ENCODE measurements around the gene IL15.
"Not testable (repeated sequence)": the region's sequence is repeated elsewhere in the genome, so short reads cannot be mapped to it uniquely, and the experiment has no call there.

The IL15 gene

DNA sequence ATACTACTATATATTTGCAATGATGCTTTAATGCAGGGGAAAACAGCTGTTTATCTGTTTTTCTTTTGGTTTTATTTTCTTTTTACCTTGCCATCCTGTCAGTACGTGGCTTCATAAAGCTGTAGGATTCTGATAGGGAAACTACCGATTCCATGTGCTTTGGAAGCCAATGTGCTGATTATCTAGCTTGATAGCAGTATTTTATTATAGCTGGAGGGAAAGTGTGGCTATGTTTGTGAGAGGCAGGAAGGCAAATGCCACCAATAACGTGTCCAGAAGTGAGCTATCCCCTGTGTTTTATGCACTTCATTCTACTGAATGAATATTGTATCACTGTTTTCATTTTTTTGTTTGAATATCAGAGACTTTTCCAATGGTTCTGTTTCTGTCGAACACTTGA lies 43.7 kb downstream of the IL15 start:
- Histone ChIP-seq H3K4me1 (ENCODE audit: control extremely low read depth in 1 of 4, control insufficient read depth in 4 of 4, insufficient read depth in 4 of 4, low read length in 3 of 4) (peaks cover 0 to 6% (median 2%) of the 10 kb centered on the region in 4 experiments), H3K27ac (ENCODE audit: insufficient read depth in 1 of 2, low read depth in 1 of 2, low read length in 2 of 2, poor library complexity in 1 of 2, severe bottlenecking in 2 of 2) (no peak overlapping the region), H3K36me3 (ENCODE audit: control insufficient read depth in 4 of 4, insufficient read depth in 4 of 4, low read length in 3 of 4) (no peaks in the 10 kb centered on the region), H3K4me3 (ENCODE audit: control insufficient read depth in 1 of 7, extremely low read depth in 1 of 7, insufficient read depth in 4 of 7, low read depth in 2 of 7, low read length in 6 of 7) (no peak overlapping the region), H3K9me3 (ENCODE audit: control extremely low read depth in 1 of 5, control insufficient read depth in 4 of 5, insufficient read depth in 2 of 5, low read depth in 1 of 5, low read length in 4 of 5) (no peaks in the 10 kb centered on the region), H3K27me3 (replicated peaks in 2 of 5; ENCODE audit: control insufficient read depth in 4 of 5, insufficient read depth in 5 of 5, low read length in 4 of 5) (no peaks in the 10 kb centered on the region)
- peak in 2 of 3 donors; percentile 18 to 27 for DNase-seq
- CTCF ChIA-PET = interaction anchor here (0.7 kb wide), 1 partner anchor 617 kb away, joined by 3 read pairs; no protein-coding TSS in a partner anchor
- 54% methylated on average over 2 of the region's 4 CpGs for WGBS (ENCODE audit: insufficient coverage)
- POLR2A ChIA-PET = no interaction called here

DNA sequence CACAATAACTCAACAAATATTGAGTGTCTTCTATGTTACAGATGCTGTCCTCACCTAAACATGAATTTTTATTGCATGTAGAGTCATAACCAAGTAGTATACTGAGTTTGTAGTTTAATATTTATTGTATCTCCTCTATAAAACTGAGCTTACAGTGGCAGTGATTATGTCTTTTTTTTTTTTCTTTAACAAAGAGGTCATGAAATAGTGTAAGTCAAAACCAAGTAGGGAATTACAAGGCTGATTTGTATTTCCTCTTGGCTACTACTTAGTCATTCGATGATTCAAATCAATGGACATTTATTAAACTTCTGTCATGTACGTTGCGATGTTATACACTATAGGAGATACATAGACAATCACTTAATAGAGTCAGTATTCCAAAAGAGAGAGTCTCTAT lies 48.4 kb downstream of the IL15 start:
- DNase-seq = no peak
- CTCF ChIA-PET = no interaction called here
- POLR2A ChIA-PET = interaction anchor here (0.6 kb wide), 1 partner anchor 80 kb away, joined by 5 read pairs; no protein-coding TSS in a partner anchor

GRCh38 chr4:141686146-141686775 lies 49.9 kb downstream of the IL15 start:
- Histone ChIP-seq H3K4me3 (ENCODE audit: control insufficient read depth in 1 of 7, extremely low read depth in 1 of 7, insufficient read depth in 4 of 7, low read depth in 2 of 7, low read length in 6 of 7) (no peak overlapping the region), H3K27me3 (replicated peaks in 2 of 5; ENCODE audit: control insufficient read depth in 4 of 5, insufficient read depth in 5 of 5, low read length in 4 of 5) (no peaks in the 10 kb centered on the region), H3K36me3 (ENCODE audit: control insufficient read depth in 4 of 4, insufficient read depth in 4 of 4, low read length in 3 of 4) (no peaks in the 10 kb centered on the region), H3K9me3 (ENCODE audit: control extremely low read depth in 1 of 5, control insufficient read depth in 4 of 5, insufficient read depth in 2 of 5, low read depth in 1 of 5, low read length in 4 of 5) (no peaks in the 10 kb centered on the region), H3K27ac (ENCODE audit: insufficient read depth in 1 of 2, low read depth in 1 of 2, low read length in 2 of 2, poor library complexity in 1 of 2, severe bottlenecking in 2 of 2) (no peak overlapping the region), H3K4me1 (ENCODE audit: control extremely low read depth in 1 of 4, control insufficient read depth in 4 of 4, insufficient read depth in 4 of 4, low read length in 3 of 4) (peaks cover 0 to 4% (median 0%) of the 10 kb centered on the region in 4 experiments)
- DNase-seq = peak in 2 of 3 donors; percentile 60 to 63
- ChIA-PET POLR2A (interaction anchor here (0.7 kb wide), 1 partner anchor 515 kb away, joined by 3 read pairs; no protein-coding TSS in a partner anchor), CTCF (no interaction called here)
- WGBS (ENCODE audit: insufficient coverage) = 92% methylated on average over 5 of the region's 8 CpGs

More for the DNA sequence above, 48.4 kb downstream of the IL15 start:
- Histone ChIP-seq H3K27ac (ENCODE audit: insufficient read depth in 1 of 2, low read depth in 1 of 2, low read length in 2 of 2, poor library complexity in 1 of 2, severe bottlenecking in 2 of 2) (no peak overlapping the region), H3K4me3 (ENCODE audit: control insufficient read depth in 1 of 7, extremely low read depth in 1 of 7, insufficient read depth in 4 of 7, low read depth in 2 of 7, low read length in 6 of 7) (no peak overlapping the region), H3K4me1 (ENCODE audit: control extremely low read depth in 1 of 4, control insufficient read depth in 4 of 4, insufficient read depth in 4 of 4, low read length in 3 of 4) (peaks cover 0 to 9% (median 2%) of the 10 kb centered on the region in 4 experiments), H3K9me3 (ENCODE audit: control extremely low read depth in 1 of 5, control insufficient read depth in 4 of 5, insufficient read depth in 2 of 5, low read depth in 1 of 5, low read length in 4 of 5) (no peaks in the 10 kb centered on the region), H3K36me3 (ENCODE audit: control insufficient read depth in 4 of 4, insufficient read depth in 4 of 4, low read length in 3 of 4) (no peaks in the 10 kb centered on the region), H3K27me3 (replicated peaks in 2 of 5; ENCODE audit: control insufficient read depth in 4 of 5, insufficient read depth in 5 of 5, low read length in 4 of 5) (no peaks in the 10 kb centered on the region)
- no CpG with 5 or more reads among the region's 3 CpGs for WGBS (ENCODE audit: insufficient coverage)

- CTCF ChIA-PET = interaction anchor here (0.8 kb wide), 1 partner anchor 9 kb away, joined by 3 read pairs; no protein-coding TSS in a partner anchor
- Histone ChIP-seq H3K4me1 (ENCODE audit: control extremely low read depth in 1 of 4, control insufficient read depth in 4 of 4, insufficient read depth in 4 of 4, low read length in 3 of 4) (peaks cover 0 to 3% (median 0%) of the 10 kb centered on the region in 4 experiments), H3K9me3 (ENCODE audit: control extremely low read depth in 1 of 5, control insufficient read depth in 4 of 5, insufficient read depth in 2 of 5, low read depth in 1 of 5, low read length in 4 of 5) (no peaks in the 10 kb centered on the region), H3K27ac (ENCODE audit: insufficient read depth in 1 of 2, low read depth in 1 of 2, low read length in 2 of 2, poor library complexity in 1 of 2, severe bottlenecking in 2 of 2) (no peak overlapping the region), H3K36me3 (ENCODE audit: control insufficient read depth in 4 of 4, insufficient read depth in 4 of 4, low read length in 3 of 4) (no peaks in the 10 kb centered on the region), H3K4me3 (ENCODE audit: control insufficient read depth in 1 of 7, extremely low read depth in 1 of 7, insufficient read depth in 4 of 7, low read depth in 2 of 7, low read length in 6 of 7) (no peak overlapping the region), H3K27me3 (replicated peaks in 2 of 5; ENCODE audit: control insufficient read depth in 4 of 5, insufficient read depth in 5 of 5, low read length in 4 of 5) (no peaks in the 10 kb centered on the region)
- POLR2A ChIA-PET = no interaction called here
- DNase-seq = no peak
Measured at GRCh38 chr4:141686879-141687278, 50.5 kb downstream of the IL15 start.

- POLR2A ChIA-PET; H3K27ac ChIP-seq (ENCODE audit: insufficient read depth in 1 of 2, low read depth in 1 of 2, low read length in 2 of 2, poor library complexity in 1 of 2, severe bottlenecking in 2 of 2); CTCF ChIA-PET; H3K27me3 ChIP-seq (replicated peaks in 2 of 5; ENCODE audit: control insufficient read depth in 4 of 5, insufficient read depth in 5 of 5, low read length in 4 of 5); H3K4me3 ChIP-seq (ENCODE audit: control insufficient read depth in 1 of 7, extremely low read depth in 1 of 7, insufficient read depth in 4 of 7, low read depth in 2 of 7, low read length in 6 of 7); H3K36me3 ChIP-seq (ENCODE audit: control insufficient read depth in 4 of 4, insufficient read depth in 4 of 4, low read length in 3 of 4); H3K9me3 ChIP-seq (ENCODE audit: control extremely low read depth in 1 of 5, control insufficient read depth in 4 of 5, insufficient read depth in 2 of 5, low read depth in 1 of 5, low read length in 4 of 5); H3K4me1 ChIP-seq (ENCODE audit: control extremely low read depth in 1 of 4, control insufficient read depth in 4 of 4, insufficient read depth in 4 of 4, low read length in 3 of 4); DNase-seq: not testable (repeated sequence)
- WGBS (ENCODE audit: insufficient coverage) = 99% methylated on average over 22 of the region's 29 CpGs
Measured at GRCh38 chr4:141689726-141690296, 53.4 kb downstream of the IL15 start.

DNA sequence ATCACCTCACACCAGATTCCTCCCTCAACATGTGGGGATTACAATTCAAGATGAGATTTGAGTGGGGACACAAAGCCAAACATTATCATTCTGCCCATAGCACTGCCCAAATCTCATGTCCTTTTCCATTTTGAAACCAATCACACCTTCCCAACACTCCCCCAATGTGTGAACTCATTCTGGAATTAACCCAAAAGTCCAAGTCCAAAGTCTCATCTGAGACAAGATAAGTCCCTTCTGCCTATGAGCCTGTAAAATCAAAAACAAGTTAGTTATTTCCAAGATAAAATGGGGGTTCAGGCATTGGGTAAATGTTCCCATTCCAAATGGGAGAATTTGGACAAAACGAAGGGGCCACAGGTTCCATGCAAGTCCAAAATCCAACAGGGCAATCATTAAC lies 54.9 kb downstream of the IL15 start:
- CTCF ChIA-PET; H3K4me1 ChIP-seq (ENCODE audit: control extremely low read depth in 1 of 4, control insufficient read depth in 4 of 4, insufficient read depth in 4 of 4, low read length in 3 of 4); DNase-seq; H3K4me3 ChIP-seq (ENCODE audit: control insufficient read depth in 1 of 7, extremely low read depth in 1 of 7, insufficient read depth in 4 of 7, low read depth in 2 of 7, low read length in 6 of 7); H3K27me3 ChIP-seq (replicated peaks in 2 of 5; ENCODE audit: control insufficient read depth in 4 of 5, insufficient read depth in 5 of 5, low read length in 4 of 5); POLR2A ChIA-PET; H3K27ac ChIP-seq (ENCODE audit: insufficient read depth in 1 of 2, low read depth in 1 of 2, low read length in 2 of 2, poor library complexity in 1 of 2, severe bottlenecking in 2 of 2); H3K9me3 ChIP-seq (ENCODE audit: control extremely low read depth in 1 of 5, control insufficient read depth in 4 of 5, insufficient read depth in 2 of 5, low read depth in 1 of 5, low read length in 4 of 5); H3K36me3 ChIP-seq (ENCODE audit: control insufficient read depth in 4 of 4, insufficient read depth in 4 of 4, low read length in 3 of 4): not testable (repeated sequence)
- 100% methylated on average over 1 of the region's 1 CpG for WGBS (ENCODE audit: insufficient coverage)

GRCh38 chr4:141692081-141692480 lies 55.7 kb downstream of the IL15 start:
- H3K27me3 ChIP-seq (replicated peaks in 2 of 5; ENCODE audit: control insufficient read depth in 4 of 5, insufficient read depth in 5 of 5, low read length in 4 of 5) = no peaks in the 10 kb centered on the region
- WGBS (ENCODE audit: insufficient coverage) = 92% methylated on average over 2 of the region's 2 CpGs
- H3K4me3 ChIP-seq (ENCODE audit: control insufficient read depth in 1 of 7, extremely low read depth in 1 of 7, insufficient read depth in 4 of 7, low read depth in 2 of 7, low read length in 6 of 7) = no peak overlapping the region
- no peak for DNase-seq
- POLR2A ChIA-PET = no interaction called here
- H3K9me3 ChIP-seq (ENCODE audit: control extremely low read depth in 1 of 5, control insufficient read depth in 4 of 5, insufficient read depth in 2 of 5, low read depth in 1 of 5, low read length in 4 of 5) = peaks cover 0 to 4% (median 0%) of the 10 kb centered on the region in 5 experiments
- CTCF ChIA-PET = no interaction called here
- H3K36me3 ChIP-seq (ENCODE audit: control insufficient read depth in 4 of 4, insufficient read depth in 4 of 4, low read length in 3 of 4) = no peaks in the 10 kb centered on the region
- H3K4me1 ChIP-seq (ENCODE audit: control extremely low read depth in 1 of 4, control insufficient read depth in 4 of 4, insufficient read depth in 4 of 4, low read length in 3 of 4) = peaks cover 0 to under 1% (median 0%) of the 10 kb centered on the region in 4 experiments
- no peak overlapping the region for H3K27ac ChIP-seq (ENCODE audit: insufficient read depth in 1 of 2, low read depth in 1 of 2, low read length in 2 of 2, poor library complexity in 1 of 2, severe bottlenecking in 2 of 2)
